H1 (cell line): ENCODE results near the gene FOXC2. TPM values are rescaled to one million over a fixed set of nuclear protein-coding genes. Genes with fewer than 3 reads are reported as not detected.

Source experiments
- BCL11A ChIP-seq, 2 experiments: IDR thresholded peaks; one replicate each; pipeline ENCODE4 v1.6.1; 2011; ENCODE audit warnings: low read depth in 2 of 2, low read length in 2 of 2, mild to moderate bottlenecking in 2 of 2
- BRCA1 ChIP-seq: IDR thresholded peaks from 2 replicates; pipeline ENCODE4 v1.6.1; 2012; ENCODE audit warnings: low read depth, low read length, improper control_type of control experiment
- EGR1 ChIP-seq: IDR thresholded peaks from 2 replicates; pipeline ENCODE4 v1.6.1; 2011; ENCODE audit warnings: low read depth, low read length, borderline replicate concordance
- GABPA ChIP-seq: IDR thresholded peaks from 2 replicates; pipeline ENCODE4 v1.6.1; 2011; ENCODE audit warnings: mild to moderate bottlenecking, low read length, moderate library complexity, borderline replicate concordance; ENCODE audit not compliant: insufficient read depth
- POLR2A ChIP-seq, 2 experiments: IDR thresholded peaks; 1 replicate in 1 of 2; 2 replicates in 1 of 2; pipeline ENCODE4 v1.6.1; 2011; ENCODE audit warnings: low read depth in 2 of 2, low read length in 2 of 2, mild to moderate bottlenecking in 2 of 2; ENCODE audit errors: control extremely low read depth in 1 of 2
- TAF1 ChIP-seq: IDR thresholded peaks from 2 replicates; pipeline ENCODE4 v1.6.1; 2011; ENCODE audit warnings: mild to moderate bottlenecking, low read depth, low read length
- polyA plus RNA-seq, 7 experiments: library from polyadenylated mRNA; depleted of rRNA in 3 of 7; stranded (reverse) in 5 of 7; unstranded in 2 of 7; fragments of >200 nt in 5 of 7; fragments of 200-250 nt in 2 of 7; gene quantifications; 1 replicate in 5 of 7; 2 replicates in 1 of 7; 4 replicates in 1 of 7; pipeline versions ENCODE4 v1.2.1 to v1.2.3, GENCODE V29; 2011 to 2013; ENCODE audit warnings: missing spikeins in 2 of 7, mixed read lengths in 2 of 7
- total RNA-seq: library from RNA; stranded (reverse); fragmentation: NEBNext Ultra II Directional; extraction: Animal tissue kit (Norgen Biotek cat#: 25700); gene quantifications from 2 replicates; pipeline ENCODE4 v1.2.1, GENCODE V29; 2021

The FOXC2 gene
- total and polyA plus RNA-seq, 2 of the 8 experiments (the other 6 are each of a cell fraction or from before 2014, with no cell fraction given) = 0.09 TPM; not detected in 1

- TF ChIP-seq POLR2A (IDR thresholded peaks at IDR 0.05; ENCODE audit: control extremely low read depth in 1 of 2, low read depth in 2 of 2, low read length in 2 of 2) (no peak), GABPA (no peak), BRCA1 (no peak), BCL11A (IDR thresholded peaks at IDR 0.05; ENCODE audit: low read depth in 2 of 2, low read length in 2 of 2) (no peak), EGR1 (no peak), TAF1 (no peak)
Observed at GRCh38 chr16:86542756-86543750, 23.6 kb upstream of the FOXC2 start (continued).
